GM23248 (cell line): ENCODE measurements around the gene NEUROG2. TPM values are rescaled to one million over a fixed set of nuclear protein-coding genes. Genes with fewer than 3 reads are reported as not detected.

Source experiments
- DNase-seq: peaks from one replicate; pipeline ENCODE4 v3.0.0-alpha.2; 2015
- H2AFZ ChIP-seq: fragments of 200-600 bp; sonication (generic); 2 replicates; pipeline ENCODE4 v1.6.1; 2016; ENCODE audit warnings: antibody characterized with exemption
- H3F3A ChIP-seq: fragments of 200-600 bp; sonication (generic); 2 replicates; pipeline ENCODE4 v1.6.1; 2016; ENCODE audit warnings: mild to moderate bottlenecking, antibody characterized with exemption, mixed run types; ENCODE audit not compliant: insufficient read depth
- H3K27ac ChIP-seq: fragments of 200-600 bp; sonication (generic); 2 replicates; pipeline ENCODE4 v1.5.1; 2016; ENCODE audit warnings: mild to moderate bottlenecking
- H3K27me3 ChIP-seq: fragments of 200-600 bp; sonication (generic); replicated peaks from 2 replicates; pipeline ENCODE4 v1.6.1; 2016; ENCODE audit warnings: mild to moderate bottlenecking; ENCODE audit not compliant: insufficient read depth
- H3K36me3 ChIP-seq: fragments of 200-600 bp; sonication (generic); 2 replicates; pipeline ENCODE4 v1.6.1; 2016; ENCODE audit warnings: low read depth, mild to moderate bottlenecking
- H3K4me1 ChIP-seq: fragments of 200-600 bp; sonication (generic); 2 replicates; pipeline ENCODE4 v1.6.1; 2016; ENCODE audit warnings: mild to moderate bottlenecking; ENCODE audit not compliant: insufficient read depth
- H3K4me2 ChIP-seq: fragments of 200-600 bp; sonication (generic); one replicate; pipeline ENCODE4 v1.6.1; 2016; ENCODE audit warnings: mild to moderate bottlenecking; ENCODE audit not compliant: unreplicated experiment
- H3K4me3 ChIP-seq: fragments of 200-600 bp; sonication (generic); 2 replicates; pipeline ENCODE4 v1.5.1; 2016; ENCODE audit warnings: mild to moderate bottlenecking
- H3K79me2 ChIP-seq: fragments of 200-600 bp; sonication (generic); 2 replicates; pipeline ENCODE4 v1.6.1; 2016; ENCODE audit warnings: mild to moderate bottlenecking; ENCODE audit not compliant: insufficient read depth
- H3K9ac ChIP-seq: fragments of 200-600 bp; sonication (generic); 2 replicates; pipeline ENCODE4 v1.6.1; 2016; ENCODE audit warnings: mild to moderate bottlenecking
- H3K9me2 ChIP-seq: fragments of 200-600 bp; sonication (generic); 2 replicates; pipeline ENCODE4 v1.6.1; 2016; ENCODE audit warnings: mixed run types, mild to moderate bottlenecking, moderate library complexity; ENCODE audit not compliant: insufficient read depth
- H3K9me3 ChIP-seq: fragments of 200-600 bp; sonication (generic); one replicate; pipeline ENCODE4 v1.6.1; 2017; ENCODE audit warnings: low read depth
- H4K20me1 ChIP-seq: fragments of 200-600 bp; sonication (generic); 2 replicates; pipeline ENCODE4 v1.6.0; 2016; ENCODE audit not compliant: insufficient read depth
- EZH2 ChIP-seq: fragments of 200-600 bp; sonication (generic); IDR thresholded peaks from 2 replicates; pipeline ENCODE4 v1.6.1; 2018; ENCODE audit warnings: antibody characterized with exemption, mild to moderate bottlenecking; ENCODE audit not compliant: insufficient read depth, poor library complexity, severe bottlenecking
- EZH2phosphoT487 ChIP-seq: fragments of 200-600 bp; sonication (generic); IDR thresholded peaks from 2 replicates; pipeline ENCODE4 v1.6.1; 2018; ENCODE audit warnings: antibody characterized with exemption, moderate library complexity, mild to moderate bottlenecking, low read depth; ENCODE audit not compliant: insufficient read depth
- WGBS, 2 experiments: methylation state at CpG; one replicate each; pipeline ENCODE4 v1.1.6; 2015 to 2017; ENCODE audit warnings: low lambda C conversion rate in 2 of 2, low coverage in 1 of 2; ENCODE audit errors: missing lambda C conversion rate in 2 of 2; 5-methylcytosine and 5-hydroxymethylcytosine counted together
- in situ Hi-C: fragments of 300-500 bp; cut with MboI; formaldehyde crosslinking; loops from 2 replicates; pipeline ENCODE4 v1.15.0; 2020
- polyA plus RNA-seq: library from polyadenylated mRNA; unstranded; fragments of >200 nt; fragmentation: Nextera tagmentation; extraction: Ambion mirVana; gene quantifications from 2 replicates; pipeline ENCODE4 v1.2.1, GENCODE V29; 2016
- total RNA-seq: library from RNA; depleted of rRNA; stranded (reverse); fragments of >200 nt; shearing (Covaris generic); gene quantifications from 2 replicates; pipeline ENCODE4 v1.2.3, GENCODE V29; 2014

The NEUROG2 gene
- total and polyA plus RNA-seq, 2 experiments from 2014 or later = not detected

- H3K27ac ChIP-seq = no peak overlapping the region
- peaks cover 100% of the 10 kb centered on the region for H3K27me3 ChIP-seq
- H4K20me1 ChIP-seq = no peaks in the 10 kb centered on the region
- no peak overlapping the region for H2AFZ ChIP-seq
- H3K4me2 ChIP-seq = no peak overlapping the region
- H3K9ac ChIP-seq = no peak overlapping the region
- H3K4me3 ChIP-seq = no peak overlapping the region
- in situ Hi-C loops = no loop called here
- no peaks in the 10 kb centered on the region for H3K9me3 ChIP-seq
- no peaks in the 10 kb centered on the region for H3K36me3 ChIP-seq
- no peaks in the 10 kb centered on the region for H3K9me2 ChIP-seq
- no peaks in the 10 kb centered on the region for H3F3A ChIP-seq
- no peak for DNase-seq
- TF ChIP-seq EZH2phosphoT487 (no peak), EZH2 (no peak)
- H3K79me2 ChIP-seq = no peaks in the 10 kb centered on the region
- 10 to 15% methylated on average over 20 of the region's 20 CpGs for WGBS, 2 experiments
- 0 out of 2 replicates have a peak, but pooled peaks cover 3% of the 10 kb centered on the region for H3K4me1 ChIP-seq
These were observed 1.2 kb upstream of the NEUROG2 start for GRCh38 chr4:112517067-112517634.

GRCh38 chr4:112516471-112517066 is 589 bp upstream of the NEUROG2 start:
- Histone ChIP-seq H3K79me2 (no peaks in the 10 kb centered on the region), H3K4me2 (peak overlapping the region; percentile 98), H4K20me1 (no peaks in the 10 kb centered on the region), H3F3A (no peaks in the 10 kb centered on the region), H3K9ac (no peak overlapping the region), H3K4me3 (peak overlapping the region; percentile 76; the same call in 1 of the 2 replicates), H3K27ac (no peak overlapping the region), H3K27me3 (peaks cover 100% of the 10 kb centered on the region), H3K36me3 (no peaks in the 10 kb centered on the region), H3K9me2 (no peaks in the 10 kb centered on the region), H3K9me3 (no peaks in the 10 kb centered on the region), H3K4me1 (0 out of 2 replicates have a peak, but pooled peaks cover 3% of the 10 kb centered on the region), H2AFZ (peak overlapping the region; percentile 36; the same call in 1 of the 2 replicates)
- WGBS, 2 experiments = 3% methylated on average over 43 to 55 of the region's 55 CpGs
- DNase-seq = no peak
- TF ChIP-seq EZH2 (peak; percentile 47), EZH2phosphoT487 (peak; percentile 30; the same call in 1 of the 2 replicates)
- in situ Hi-C loops = no loop called here

- Histone ChIP-seq H3K4me1 (0 out of 2 replicates have a peak, but pooled peaks cover 4% of the 10 kb centered on the region), H3K27me3 (peaks cover 100% of the 10 kb centered on the region), H3K9ac (no peak overlapping the region), H3K9me3 (no peaks in the 10 kb centered on the region), H3K4me2 (peak overlapping the region; percentile 98), H3K27ac (no peak overlapping the region), H3K9me2 (no peaks in the 10 kb centered on the region), H2AFZ (peak overlapping the region; percentile 84), H4K20me1 (no peaks in the 10 kb centered on the region), H3K79me2 (no peaks in the 10 kb centered on the region), H3F3A (no peaks in the 10 kb centered on the region), H3K4me3 (peak overlapping the region; percentile 76), H3K36me3 (no peaks in the 10 kb centered on the region)
- in situ Hi-C loops = no loop called here
- DNase-seq = peak; percentile 62
- 1% methylated on average over 73 to 83 of the region's 96 CpGs for whole genome bisulfite sequencing, 2 experiments
- TF ChIP-seq EZH2 (peak; percentile 57), EZH2phosphoT487 (no peak)
These were observed 548 bp downstream of the NEUROG2 start for GRCh38 chr4:112515198-112516065.

GRCh38 chr4:112514647-112515197 is 1.3 kb downstream of the NEUROG2 start:
- 3 to 11% methylated on average over 9 to 37 of the region's 52 CpGs for WGBS, 2 experiments
- Histone ChIP-seq H3K27ac (no peak overlapping the region), H4K20me1 (no peaks in the 10 kb centered on the region), H3K9me2 (no peaks in the 10 kb centered on the region), H3K36me3 (no peaks in the 10 kb centered on the region), H3K4me1 (0 out of 2 replicates have a peak, but pooled peaks cover 6% of the 10 kb centered on the region), H3K79me2 (no peaks in the 10 kb centered on the region), H3K9me3 (no peaks in the 10 kb centered on the region), H3K4me3 (peak overlapping the region; percentile 76), H3K27me3 (peaks cover 100% of the 10 kb centered on the region), H3K9ac (no peak overlapping the region), H3K4me2 (peak overlapping the region; percentile 98), H3F3A (no peaks in the 10 kb centered on the region), H2AFZ (peak overlapping the region; percentile 84)
- in situ Hi-C loops = no loop called here
- DNase-seq = no peak
- no peak for TF ChIP-seq EZH2
- TF ChIP-seq EZH2phosphoT487 = no peak
